CD4-positive, alpha-beta T cell treated with Interleukin-17A for 1 hour (primary cell): ENCODE data around the gene SNAI3.
"Not testable (repeated sequence)": the region's sequence is repeated elsewhere in the genome, so short reads cannot be mapped to it uniquely, and the experiment has no call there.

Experiments used
- DNase-seq: peaks from one replicate; pipeline ENCODE4 v3.0.0-alpha.2; 2020

The SNAI3 gene

GRCh38 chr16:88690341-88691128, 4.2 kb upstream of the SNAI3 start:
- DNase-seq = no peak

GRCh38 chr16:88688013-88688778, 1.9 kb upstream of the SNAI3 start:
- DNase-seq = no peak

- DNase-seq = no peak
Observed at GRCh38 chr16:88687676-88688012, 1.3 kb upstream of the SNAI3 start.

- no peak for DNase-seq
Observed at GRCh38 chr16:88687254-88687576, 908 bp upstream of the SNAI3 start.

GRCh38 chr16:88686062-88686438, 257 bp downstream of the SNAI3 start:
- DNase-seq = no peak

GRCh38 chr16:88685156-88686061, 898 bp downstream of the SNAI3 start:
- DNase-seq = peak; percentile 64

GRCh38 chr16:88684569-88685155, 1.6 kb downstream of the SNAI3 start:
- no peak for DNase-seq

GRCh38 chr16:88681709-88682451, 4.4 kb downstream of the SNAI3 start:
- DNase-seq = peak; percentile 57

GRCh38 chr16:88681084-88681680, 5.1 kb downstream of the SNAI3 start:
- DNase-seq = peak; percentile 63

GRCh38 chr16:88680554-88681083, 5.7 kb downstream of the SNAI3 start:
- no peak for DNase-seq

GRCh38 chr16:88678224-88678979, 7.9 kb downstream of the SNAI3 start:
- DNase-seq = no peak

GRCh38 chr16:88677721-88678120, 8.6 kb downstream of the SNAI3 start:
- no peak for DNase-seq

- DNase-seq = no peak
Observed at GRCh38 chr16:88676502-88677242, 9.6 kb downstream of the SNAI3 start.

GRCh38 chr16:88673716-88674379, 12.5 kb downstream of the SNAI3 start:
- DNase-seq = no peak

- DNase-seq = no peak
Observed at GRCh38 chr16:88672776-88673175, 13.5 kb downstream of the SNAI3 start.

- DNase-seq = no peak
Observed at GRCh38 chr16:88671806-88672205, 14.5 kb downstream of the SNAI3 start.

GRCh38 chr16:88669980-88670379, 16.3 kb downstream of the SNAI3 start:
- DNase-seq = no peak

GRCh38 chr16:88669493-88669892, 16.8 kb downstream of the SNAI3 start:
- DNase-seq = not testable (repeated sequence)

GRCh38 chr16:88667461-88667860, 18.8 kb downstream of the SNAI3 start:
- DNase-seq = no peak

- no peak for DNase-seq
Observed at GRCh38 chr16:88665570-88665969, 20.7 kb downstream of the SNAI3 start.
